WTC11 (cell line): ENCODE data around the gene RGS17.

Source experiments
- CTCF ChIP-seq: fragments of 200-600 bp; IDR thresholded peaks from 2 replicates; pipeline ENCODE4 v1.8.0; 2022; ENCODE audit warnings: antibody characterized with exemption
- JUN ChIP-seq: sonication (generic); formaldehyde crosslinking; IDR thresholded peaks from 2 replicates; pipeline ENCODE4 v1.8.0; 2023; ENCODE audit warnings: mild to moderate bottlenecking, missing genetic modification reagents
- MAX ChIP-seq: sonication (generic); formaldehyde crosslinking; IDR thresholded peaks from 2 replicates; pipeline ENCODE4 v1.8.0; 2022; ENCODE audit warnings: mild to moderate bottlenecking, missing genetic modification reagents
- NR3C1 ChIP-seq: sonication (generic); formaldehyde crosslinking; conservative IDR thresholded peaks from 2 replicates; pipeline ENCODE4 v1.8.1; 2023; ENCODE audit warnings: low read depth, mild to moderate bottlenecking, missing genetic modification reagents
- TF ChIP-seq, protein P1 (sequence below): sonication (generic); formaldehyde crosslinking; IDR thresholded peaks from 2 replicates; pipeline ENCODE4 v1.8.1; 2023; ENCODE audit warnings: mild to moderate bottlenecking, missing genetic modification reagents, moderate library complexity
- TF ChIP-seq, protein P2 (sequence below): sonication (generic); formaldehyde crosslinking; IDR thresholded peaks from 2 replicates; pipeline ENCODE4 v1.8.1; 2023; ENCODE audit warnings: mild to moderate bottlenecking, missing genetic modification reagents

DNA sequence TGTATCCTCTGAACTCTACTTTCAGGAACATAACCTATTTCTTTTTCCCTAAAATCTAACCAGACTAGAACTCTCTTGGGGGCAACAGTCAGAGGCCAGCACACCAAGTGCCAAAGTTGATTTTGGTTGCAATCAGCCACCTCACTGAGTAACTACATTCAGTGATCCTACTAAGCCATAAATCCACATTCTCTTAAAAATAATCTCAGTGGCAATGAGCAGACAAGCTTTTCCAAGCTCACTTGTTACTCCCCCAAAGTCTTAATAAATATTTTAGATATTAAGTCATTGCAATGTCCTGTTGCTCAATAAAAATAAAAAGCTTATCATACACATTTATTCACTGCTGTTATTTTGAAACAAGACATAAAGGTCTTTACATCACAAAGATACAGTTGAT is 9.8 kb downstream of the RGS17 start:
- TF ChIP-seq, protein P1, sequence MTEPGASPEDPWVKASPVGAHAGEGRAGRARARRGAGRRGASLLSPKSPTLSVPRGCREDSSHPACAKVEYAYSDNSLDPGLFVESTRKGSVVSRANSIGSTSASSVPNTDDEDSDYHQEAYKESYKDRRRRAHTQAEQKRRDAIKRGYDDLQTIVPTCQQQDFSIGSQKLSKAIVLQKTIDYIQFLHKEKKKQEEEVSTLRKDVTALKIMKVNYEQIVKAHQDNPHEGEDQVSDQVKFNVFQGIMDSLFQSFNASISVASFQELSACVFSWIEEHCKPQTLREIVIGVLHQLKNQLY (CRISPR knock-in tag) = no peak
- TF ChIP-seq JUN (CRISPR knock-in tag) (no peak), CTCF (no peak), NR3C1 (CRISPR knock-in tag) (no peak), MAX (no peak)
- TF ChIP-seq, protein P2, sequence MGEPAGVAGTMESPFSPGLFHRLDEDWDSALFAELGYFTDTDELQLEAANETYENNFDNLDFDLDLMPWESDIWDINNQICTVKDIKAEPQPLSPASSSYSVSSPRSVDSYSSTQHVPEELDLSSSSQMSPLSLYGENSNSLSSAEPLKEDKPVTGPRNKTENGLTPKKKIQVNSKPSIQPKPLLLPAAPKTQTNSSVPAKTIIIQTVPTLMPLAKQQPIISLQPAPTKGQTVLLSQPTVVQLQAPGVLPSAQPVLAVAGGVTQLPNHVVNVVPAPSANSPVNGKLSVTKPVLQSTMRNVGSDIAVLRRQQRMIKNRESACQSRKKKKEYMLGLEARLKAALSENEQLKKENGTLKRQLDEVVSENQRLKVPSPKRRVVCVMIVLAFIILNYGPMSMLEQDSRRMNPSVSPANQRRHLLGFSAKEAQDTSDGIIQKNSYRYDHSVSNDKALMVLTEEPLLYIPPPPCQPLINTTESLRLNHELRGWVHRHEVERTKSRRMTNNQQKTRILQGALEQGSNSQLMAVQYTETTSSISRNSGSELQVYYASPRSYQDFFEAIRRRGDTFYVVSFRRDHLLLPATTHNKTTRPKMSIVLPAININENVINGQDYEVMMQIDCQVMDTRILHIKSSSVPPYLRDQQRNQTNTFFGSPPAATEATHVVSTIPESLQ = no peak
